Endothelial cell of umbilical vein (primary cell): Measurements from ENCODE around the gene FUT2. TPM values are rescaled to one million over a fixed set of nuclear protein-coding genes. Genes with fewer than 3 reads are reported as not detected.

Experiments used
- BruUV-seq: library from RNA; stranded (reverse); fragments of 400-500 nt; replicated peaks from 2 replicates; lab custom pipeline; 2021; lab: Mats Ljungman, UMichigan
- CTCF ChIA-PET: fragments of 300-600, 350-600 bp; sonication (Branson Sonifier 250); formaldehyde crosslinking; loops from one replicate; lab custom pipeline; 2021; ENCODE audit warnings: antibody characterized with exemption, inconsistent platforms; lab: Charles Lee
- POLR2A ChIA-PET: fragments of 300-600, 350-600 bp; sonication (Branson Sonifier 250); formaldehyde crosslinking; loops from one replicate; lab custom pipeline; 2021; ENCODE audit warnings: antibody characterized with exemption, inconsistent platforms; lab: Charles Lee
- DNase-seq: peaks from one replicate; pipeline ENCODE4 v3.0.0-alpha.2; 2011; ENCODE audit warnings: low read depth, low spot score
- FAIRE-seq: peaks from 2 replicates; lab custom pipeline; 2011; peaks lifted over from hg19 to GRCh38; lab: Jason Lieb, UNC
- H2AFZ ChIP-seq: 2 replicates; pipeline ENCODE4 v1.6.0; 2012; ENCODE audit warnings: low read depth, low read length, control low read depth, inconsistent platforms
- H3K27ac ChIP-seq: 2 replicates; pipeline ENCODE4 v1.5.1; 2011; ENCODE audit warnings: low read depth, mild to moderate bottlenecking, control low read depth, low read length, moderate library complexity; ENCODE audit not compliant: insufficient read depth
- H3K27me3 ChIP-seq, 2 experiments: 2 replicates each; pipeline versions ENCODE4 v1.6.0 to v1.6.1; 2011; ENCODE audit warnings: low read length in 2 of 2, mixed read lengths in 1 of 2; ENCODE audit not compliant: control insufficient read depth in 2 of 2, insufficient read depth in 2 of 2
- H3K36me3 ChIP-seq, 2 experiments: 2 replicates in 1 of 2; 3 replicates in 1 of 2; pipeline ENCODE4 v1.5.1; 2011; ENCODE audit warnings: low read length in 2 of 2, mild to moderate bottlenecking in 1 of 2, moderate library complexity in 1 of 2; ENCODE audit not compliant: control insufficient read depth in 2 of 2, insufficient read depth in 2 of 2; ENCODE audit errors: extremely low read depth in 1 of 2
- H3K4me1 ChIP-seq: 3 replicates; pipeline ENCODE4 v1.5.1; 2011; ENCODE audit warnings: mild to moderate bottlenecking, low read length; ENCODE audit not compliant: control insufficient read depth, insufficient read depth; ENCODE audit errors: extremely low read depth
- H3K4me2 ChIP-seq: 2 replicates; pipeline ENCODE4 v1.6.1; 2011; ENCODE audit warnings: low read length, control low read depth, mixed read lengths; ENCODE audit not compliant: insufficient read depth
- H3K4me3 ChIP-seq, 3 experiments: fragments of 200-600 bp in 1 of 3; sonication (generic), shearing (Covaris generic) in 1 of 3; replicated peaks in 1 of 3; 2 replicates each; pipeline ENCODE4 v1.5.1; 2011 to 2016; ENCODE audit warnings: control low read depth in 3 of 3, low read length in 3 of 3, mild to moderate bottlenecking in 2 of 3, inconsistent platforms in 1 of 3, low read depth in 1 of 3, moderate library complexity in 1 of 3; ENCODE audit not compliant: insufficient read depth in 1 of 3
- H3K79me2 ChIP-seq: 2 replicates; pipeline ENCODE4 v1.6.0; 2012; ENCODE audit warnings: low read length, inconsistent platforms; ENCODE audit not compliant: control insufficient read depth, insufficient read depth
- H3K9ac ChIP-seq: replicated peaks from 2 replicates; pipeline ENCODE3; 2011; ENCODE audit warnings: low read length, control low read depth; ENCODE audit not compliant: insufficient read depth; ENCODE audit errors: extremely low read depth
- H3K9me1 ChIP-seq: replicated peaks from 3 replicates; pipeline ENCODE4 v1.6.0; 2011; ENCODE audit warnings: mild to moderate bottlenecking, low read length; ENCODE audit not compliant: control insufficient read depth, insufficient read depth; ENCODE audit errors: extremely low read depth
- H3K9me3 ChIP-seq: replicated peaks from 2 replicates; pipeline ENCODE4 v1.5.1; 2012; ENCODE audit warnings: low read length, inconsistent platforms; ENCODE audit not compliant: control insufficient read depth, insufficient read depth
- H4K20me1 ChIP-seq: replicated peaks from 2 replicates; pipeline ENCODE3; 2011; ENCODE audit warnings: mild to moderate bottlenecking, low read length; ENCODE audit not compliant: control insufficient read depth, insufficient read depth; ENCODE audit errors: extremely low read depth
- EZH2 ChIP-seq: IDR thresholded peaks from 2 replicates; pipeline ENCODE4 v1.6.1; 2012; ENCODE audit warnings: borderline replicate concordance, low read depth, mild to moderate bottlenecking, moderate library complexity, low read length, inconsistent platforms; ENCODE audit not compliant: severe bottlenecking
- FOS ChIP-seq: IDR thresholded peaks from 2 replicates; pipeline ENCODE4 v1.6.1; 2011; ENCODE audit warnings: mild to moderate bottlenecking, low read length, moderate library complexity, borderline replicate concordance; ENCODE audit not compliant: insufficient read depth
- GATA2 ChIP-seq: IDR thresholded peaks from 2 replicates; pipeline ENCODE4 v1.7.0; 2011; ENCODE audit warnings: low read depth, mild to moderate bottlenecking, moderate library complexity, mixed read lengths, low read length; ENCODE audit not compliant: insufficient read length, insufficient read depth
- JUN ChIP-seq: IDR thresholded peaks from 2 replicates; pipeline ENCODE4 v1.6.1; 2011; ENCODE audit warnings: borderline replicate concordance, low read depth; ENCODE audit not compliant: insufficient read length, insufficient read depth
- MYC ChIP-seq: IDR thresholded peaks from one replicate; pipeline ENCODE4 v1.6.1; 2011; ENCODE audit warnings: mild to moderate bottlenecking, low read depth, low read length
- POLR2A ChIP-seq: IDR thresholded peaks from 2 replicates; pipeline ENCODE4 v1.6.1; 2012; ENCODE audit warnings: low read depth, mild to moderate bottlenecking, control low read depth, low read length
- POLR2AphosphoS5 ChIP-seq: IDR thresholded peaks from 2 replicates; pipeline ENCODE4 v1.6.1; 2012; ENCODE audit warnings: low read depth, mild to moderate bottlenecking, control low read depth, low read length, moderate library complexity; ENCODE audit not compliant: insufficient read depth
- dilution Hi-C: fragments of 300-500 bp; cut with MboI; formaldehyde crosslinking; loops from one replicate; pipeline ENCODE4 v1.15.0; 2019; ENCODE audit warnings: low sequenced_read_pairs; ENCODE audit not compliant: extremely low pct_ligation_motif_present
- intact Hi-C: fragments of 100-400 bp; cut with micrococcal nuclease; formaldehyde crosslinking; loops from one replicate; pipeline ENCODE4 v1.10.0; 2022
- polyA plus RNA-seq, 4 experiments: library from polyadenylated mRNA; depleted of rRNA in 3 of 4; stranded (reverse) in 3 of 4; unstranded in 1 of 4; fragments of >200 nt; gene quantifications; 2 replicates each; pipeline versions ENCODE4 v1.2.1 to v1.2.3, GENCODE V29; 2011 to 2012; ENCODE audit warnings: missing spikeins in 1 of 4
- total RNA-seq: library from RNA; stranded (reverse); gene quantifications from 2 replicates; pipeline ENCODE4 v1.2.3, GENCODE V29; 2021
- TF ChIP-seq, protein P1 (sequence below), 2 donors: IDR thresholded peaks; 1 replicate in 1 of 2; 2 replicates in 1 of 2; pipeline ENCODE4 v1.5.1; 2011; ENCODE audit warnings: low read length in 2 of 2, mild to moderate bottlenecking in 2 of 2, moderate library complexity in 2 of 2, control low read depth in 1 of 2, inconsistent platforms in 1 of 2, low read depth in 1 of 2; ENCODE audit not compliant: insufficient read depth in 1 of 2; ENCODE audit errors: extremely low read depth in 1 of 2
- TF ChIP-seq, protein P2 (sequence below): IDR thresholded peaks from 2 replicates; pipeline ENCODE4 v1.6.1; 2011; ENCODE audit not compliant: insufficient read depth, insufficient read length

FUT2 gene
- total and polyA plus RNA-seq, 2 donors (not counting 3 experiments of a cell fraction or from before 2014, with no cell fraction given): not detected

- ChIA-PET CTCF (no interaction called here), POLR2A (no interaction called here)
- intact Hi-C loops (no loop called here), dilution Hi-C loops (no loop called here)
- TF ChIP-seq POLR2AphosphoS5: no peak
- no peak for TF ChIP-seq MYC
- no peak for TF ChIP-seq FOS
- TF ChIP-seq JUN: no peak
- TF ChIP-seq POLR2A: no peak
- TF ChIP-seq, protein P1, sequence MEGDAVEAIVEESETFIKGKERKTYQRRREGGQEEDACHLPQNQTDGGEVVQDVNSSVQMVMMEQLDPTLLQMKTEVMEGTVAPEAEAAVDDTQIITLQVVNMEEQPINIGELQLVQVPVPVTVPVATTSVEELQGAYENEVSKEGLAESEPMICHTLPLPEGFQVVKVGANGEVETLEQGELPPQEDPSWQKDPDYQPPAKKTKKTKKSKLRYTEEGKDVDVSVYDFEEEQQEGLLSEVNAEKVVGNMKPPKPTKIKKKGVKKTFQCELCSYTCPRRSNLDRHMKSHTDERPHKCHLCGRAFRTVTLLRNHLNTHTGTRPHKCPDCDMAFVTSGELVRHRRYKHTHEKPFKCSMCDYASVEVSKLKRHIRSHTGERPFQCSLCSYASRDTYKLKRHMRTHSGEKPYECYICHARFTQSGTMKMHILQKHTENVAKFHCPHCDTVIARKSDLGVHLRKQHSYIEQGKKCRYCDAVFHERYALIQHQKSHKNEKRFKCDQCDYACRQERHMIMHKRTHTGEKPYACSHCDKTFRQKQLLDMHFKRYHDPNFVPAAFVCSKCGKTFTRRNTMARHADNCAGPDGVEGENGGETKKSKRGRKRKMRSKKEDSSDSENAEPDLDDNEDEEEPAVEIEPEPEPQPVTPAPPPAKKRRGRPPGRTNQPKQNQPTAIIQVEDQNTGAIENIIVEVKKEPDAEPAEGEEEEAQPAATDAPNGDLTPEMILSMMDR (IDR thresholded peaks at IDR 0.05; ENCODE audit: extremely low read depth in 1 of 2, insufficient read depth in 1 of 2, low read depth in 1 of 2, low read length in 2 of 2): no peak
- TF ChIP-seq EZH2: no peak
- TF ChIP-seq GATA2: no peak
- TF ChIP-seq, protein P2, sequence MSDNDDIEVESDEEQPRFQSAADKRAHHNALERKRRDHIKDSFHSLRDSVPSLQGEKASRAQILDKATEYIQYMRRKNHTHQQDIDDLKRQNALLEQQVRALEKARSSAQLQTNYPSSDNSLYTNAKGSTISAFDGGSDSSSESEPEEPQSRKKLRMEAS: no peak
- H3K9me1 ChIP-seq: no peaks in the 10 kb centered on the region
- no peak overlapping the region for H2AFZ ChIP-seq
- no peak for DNase-seq
- no peaks in the 10 kb centered on the region for H3K4me1 ChIP-seq
- BruUV-seq: no TSS peak
- H3K27ac ChIP-seq: no peak overlapping the region
- FAIRE-seq: no peak
- no peaks in the 10 kb centered on the region for H3K9me3 ChIP-seq
- no peaks in the 10 kb centered on the region for H3K36me3 ChIP-seq
- H3K4me2 ChIP-seq: no peak overlapping the region
- H3K27me3 ChIP-seq: no peaks in the 10 kb centered on the region
- no peak overlapping the region for H3K4me3 ChIP-seq
- H3K9ac ChIP-seq: no peak overlapping the region
- no peaks in the 10 kb centered on the region for H4K20me1 ChIP-seq
- no peaks in the 10 kb centered on the region for H3K79me2 ChIP-seq
Measured at GRCh38 chr19:48681127-48681470, 14.7 kb upstream of the FUT2 start.
